Mucosa of stomach (tissue), 1 donor: ENCODE data around the gene CPXM1.

Source experiments
- H3K27me3 ChIP-seq: one replicate; pipeline ENCODE4 v1.7.0; 2013; ENCODE audit warnings: mild to moderate bottlenecking, low read length; ENCODE audit not compliant: control insufficient read depth, insufficient read depth
- H3K36me3 ChIP-seq: one replicate; pipeline ENCODE4 v1.7.0; 2013; ENCODE audit warnings: low read length; ENCODE audit not compliant: control insufficient read depth, insufficient read depth
- H3K4me1 ChIP-seq: one replicate; pipeline ENCODE4 v1.7.0; 2013; ENCODE audit warnings: mild to moderate bottlenecking, low read length; ENCODE audit not compliant: control insufficient read depth, insufficient read depth
- H3K4me3 ChIP-seq: one replicate; pipeline ENCODE4 v1.7.0; 2013; ENCODE audit warnings: low read length
- H3K9ac ChIP-seq: one replicate; pipeline ENCODE4 v1.7.0; 2013; ENCODE audit warnings: mild to moderate bottlenecking, low read length, moderate library complexity
- H3K9me3 ChIP-seq: one replicate; pipeline ENCODE4 v1.7.0; 2013; ENCODE audit warnings: mild to moderate bottlenecking, low read length, moderate library complexity; ENCODE audit not compliant: control insufficient read depth
- donor health status: Pancreatic carcinoma.

CPXM1 gene

GRCh38 chr20:2807019-2807418, 6.6 kb upstream of the CPXM1 start:
- H3K27me3 ChIP-seq, result peaks cover 52% of the 10 kb centered on the region

DNA sequence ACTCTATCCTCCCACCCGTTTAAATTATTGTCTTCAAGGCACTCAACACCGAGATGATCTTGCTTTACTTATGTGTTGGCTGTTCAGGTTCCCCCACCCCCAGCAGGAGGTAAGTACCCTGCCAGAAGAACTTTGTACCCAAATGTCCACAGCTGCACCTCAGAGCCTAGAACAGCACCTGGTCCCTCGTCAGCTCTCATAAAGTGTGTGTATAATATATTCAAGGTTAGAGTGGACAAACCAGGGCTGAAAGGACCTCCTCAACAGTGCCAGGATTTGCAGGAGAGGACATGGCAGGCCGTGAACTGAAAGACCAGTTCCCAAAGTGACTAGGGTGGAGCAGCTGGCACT, 5.9 kb upstream of the CPXM1 start:
- H3K9ac ChIP-seq, result no peak overlapping the region
- peaks cover 59% of the 10 kb centered on the region for H3K27me3 ChIP-seq
- no peaks in the 10 kb centered on the region for H3K4me1 ChIP-seq
- H3K36me3 ChIP-seq, result no peaks in the 10 kb centered on the region
- no peaks in the 10 kb centered on the region for H3K9me3 ChIP-seq
- no peak overlapping the region for H3K4me3 ChIP-seq

More at GRCh38 chr20:2807019-2807418, 6.6 kb upstream of the CPXM1 start:
- no peak overlapping the region for H3K4me3 ChIP-seq
- no peaks in the 10 kb centered on the region for H3K36me3 ChIP-seq
- H3K4me1 ChIP-seq, result no peaks in the 10 kb centered on the region
- H3K9ac ChIP-seq, result no peak overlapping the region
- H3K9me3 ChIP-seq, result no peaks in the 10 kb centered on the region

GRCh38 chr20:2805689-2806350, 5.4 kb upstream of the CPXM1 start:
- Histone ChIP-seq H3K9ac (no peak overlapping the region), H3K4me1 (no peaks in the 10 kb centered on the region), H3K4me3 (no peak overlapping the region), H3K27me3 (peaks cover 64% of the 10 kb centered on the region), H3K9me3 (no peaks in the 10 kb centered on the region), H3K36me3 (no peaks in the 10 kb centered on the region)

- peaks cover 69% of the 10 kb centered on the region for H3K27me3 ChIP-seq
- H3K36me3 ChIP-seq, result no peaks in the 10 kb centered on the region
- no peak overlapping the region for H3K9ac ChIP-seq
- no peak overlapping the region for H3K4me3 ChIP-seq
- H3K9me3 ChIP-seq, result no peaks in the 10 kb centered on the region
- H3K4me1 ChIP-seq, result no peaks in the 10 kb centered on the region
Observed at GRCh38 chr20:2804852-2805688, 4.6 kb upstream of the CPXM1 start.

GRCh38 chr20:2804041-2804828, 3.8 kb upstream of the CPXM1 start:
- H3K4me3 ChIP-seq, result no peak overlapping the region
- no peaks in the 10 kb centered on the region for H3K4me1 ChIP-seq
- no peak overlapping the region for H3K9ac ChIP-seq
- H3K9me3 ChIP-seq, result no peaks in the 10 kb centered on the region
- H3K27me3 ChIP-seq, result peaks cover 78% of the 10 kb centered on the region
- H3K36me3 ChIP-seq, result no peaks in the 10 kb centered on the region

GRCh38 chr20:2801286-2801728, 880 bp upstream of the CPXM1 start:
- H3K4me3 ChIP-seq, result no peak overlapping the region
- no peaks in the 10 kb centered on the region for H3K4me1 ChIP-seq
- peaks cover 76% of the 10 kb centered on the region for H3K27me3 ChIP-seq
- H3K36me3 ChIP-seq, result no peaks in the 10 kb centered on the region
- H3K9ac ChIP-seq, result no peak overlapping the region
- no peaks in the 10 kb centered on the region for H3K9me3 ChIP-seq

DNA sequence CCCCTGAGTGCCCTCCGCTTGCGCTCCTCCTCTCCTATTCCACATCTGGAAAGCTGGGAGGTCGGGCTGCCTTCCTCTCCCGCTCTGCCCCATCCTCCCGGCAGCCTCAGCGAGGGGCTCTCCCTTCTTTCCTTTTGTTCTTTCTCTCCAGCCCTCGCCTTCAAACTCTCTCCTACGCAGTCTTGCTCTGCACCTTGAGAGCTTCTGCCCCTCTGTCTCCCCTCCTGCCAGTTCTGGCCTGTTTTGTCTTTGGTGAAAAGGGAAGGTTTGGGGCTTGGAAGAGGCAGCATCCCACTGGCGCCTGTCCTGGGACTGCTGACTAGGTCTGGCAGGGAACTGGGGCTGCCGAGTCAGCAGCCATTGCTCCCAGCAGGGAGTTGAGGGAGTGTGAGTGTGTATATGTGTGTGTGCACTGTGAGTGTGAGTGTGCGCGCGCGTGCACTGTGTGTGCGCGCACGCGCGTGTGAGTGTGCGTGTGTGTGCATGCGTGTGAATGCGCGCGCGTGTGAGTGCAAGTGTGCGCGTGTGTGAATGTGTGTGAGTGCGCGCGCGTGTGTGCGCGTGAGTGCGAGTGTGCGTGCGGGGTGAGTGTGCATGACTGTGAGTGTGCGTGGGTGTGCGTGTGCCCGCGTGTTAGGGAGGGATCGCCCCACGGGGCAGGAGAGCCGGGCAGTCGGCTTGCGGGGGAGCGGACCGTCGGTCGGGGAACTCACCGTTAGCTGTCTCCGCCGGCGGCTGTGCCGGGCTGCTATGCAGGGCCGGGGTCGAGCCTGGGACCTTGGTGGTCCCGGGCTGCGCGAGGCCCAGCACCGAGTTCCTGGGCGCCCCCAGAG, 523 bp downstream of the CPXM1 start:
- no peaks in the 10 kb centered on the region for H3K4me1 ChIP-seq
- no peak overlapping the region for H3K4me3 ChIP-seq
- H3K9ac ChIP-seq, result no peak overlapping the region
- H3K27me3 ChIP-seq, result peaks cover 64% of the 10 kb centered on the region
- H3K36me3 ChIP-seq, result no peaks in the 10 kb centered on the region
- H3K9me3 ChIP-seq, result no peaks in the 10 kb centered on the region

- H3K9ac ChIP-seq, result no peak overlapping the region
- no peaks in the 10 kb centered on the region for H3K4me1 ChIP-seq
- no peaks in the 10 kb centered on the region for H3K9me3 ChIP-seq
- H3K36me3 ChIP-seq, result no peaks in the 10 kb centered on the region
- H3K27me3 ChIP-seq, result peaks cover 64% of the 10 kb centered on the region
- H3K4me3 ChIP-seq, result no peak overlapping the region
Observed at GRCh38 chr20:2799271-2799670, 1.2 kb downstream of the CPXM1 start.

GRCh38 chr20:2798814-2799213, 1.6 kb downstream of the CPXM1 start:
- Histone ChIP-seq H3K27me3 (peaks cover 59% of the 10 kb centered on the region), H3K9ac (no peak overlapping the region), H3K4me1 (no peaks in the 10 kb centered on the region), H3K4me3 (no peak overlapping the region), H3K9me3 (no peaks in the 10 kb centered on the region), H3K36me3 (no peaks in the 10 kb centered on the region)

DNA sequence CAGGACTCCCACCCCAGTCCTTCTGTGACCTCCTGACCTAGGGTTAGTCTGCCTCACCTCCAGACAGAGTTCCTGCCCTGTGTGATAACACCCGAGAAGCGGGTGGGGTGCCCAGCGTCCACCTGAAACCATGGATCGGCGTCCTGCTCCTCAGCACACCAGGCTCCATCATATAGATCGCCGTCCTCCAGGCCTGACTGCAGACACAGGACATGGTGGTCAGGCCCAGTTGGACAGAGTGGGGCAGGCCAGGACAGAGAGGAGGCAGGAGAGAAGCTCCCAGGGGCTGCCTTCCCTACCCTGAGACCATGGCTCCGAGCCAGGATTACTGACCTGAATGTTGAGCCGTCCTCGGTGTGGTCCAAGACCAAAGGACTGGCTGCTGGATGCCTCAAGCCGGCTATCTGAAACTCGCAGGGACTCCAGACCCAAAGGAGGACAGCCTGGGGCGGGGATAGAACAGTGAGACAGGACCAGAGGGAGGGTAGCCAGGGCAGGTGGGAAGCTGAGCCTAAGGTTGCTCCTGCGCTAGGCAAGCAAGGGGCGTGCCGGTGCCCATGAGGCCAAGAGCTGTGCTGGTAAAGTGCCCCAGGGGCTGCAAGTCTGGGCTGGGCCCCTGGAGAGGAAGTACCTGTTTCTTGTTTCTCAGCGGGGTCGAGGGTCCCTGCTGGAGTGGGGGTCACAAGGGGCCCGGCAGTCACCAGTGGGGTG, 2.2 kb downstream of the CPXM1 start:
- H3K36me3 ChIP-seq, result no peaks in the 10 kb centered on the region
- H3K4me1 ChIP-seq, result no peaks in the 10 kb centered on the region
- H3K9ac ChIP-seq, result no peak overlapping the region
- H3K27me3 ChIP-seq, result peaks cover 56% of the 10 kb centered on the region
- no peaks in the 10 kb centered on the region for H3K9me3 ChIP-seq
- no peak overlapping the region for H3K4me3 ChIP-seq
